H9 (cell line): ENCODE measurements around the gene THOC5. TPM values are rescaled to one million over a fixed set of nuclear protein-coding genes. Genes with fewer than 3 reads are reported as not detected.
A peak's percentile ranks its signal among the peaks of the same experiment; 100 is the strongest.

Experiments
- DNase-seq: peaks from one replicate; pipeline ENCODE4 v3.0.0-alpha.2; 2017
- H2AFZ ChIP-seq: one replicate; pipeline ENCODE4 v1.6.1; 2013; ENCODE audit warnings: mild to moderate bottlenecking, low read length, control low read depth, moderate library complexity
- H2AK5ac ChIP-seq: 2 replicates; pipeline ENCODE4 v1.6.1; 2013; ENCODE audit warnings: low read length, control low read depth, mixed read lengths; ENCODE audit not compliant: insufficient read length
- H2BK120ac ChIP-seq: one replicate; pipeline ENCODE4 v1.6.1; 2013; ENCODE audit warnings: low read depth, mild to moderate bottlenecking, low read length, control low read depth, inconsistent platforms; ENCODE audit not compliant: poor library complexity, severe bottlenecking
- H2BK12ac ChIP-seq: 2 replicates; pipeline ENCODE4 v1.6.1; 2013; ENCODE audit warnings: low read length, control low read depth, mixed read lengths, low read depth; ENCODE audit not compliant: insufficient read length
- H2BK15ac ChIP-seq: 2 replicates; pipeline ENCODE4 v1.6.1; 2013; ENCODE audit warnings: low read depth, low read length, control low read depth
- H2BK20ac ChIP-seq: one replicate; pipeline ENCODE4 v1.6.1; 2013; ENCODE audit warnings: low read depth, mild to moderate bottlenecking, low read length, control low read depth, inconsistent platforms; ENCODE audit not compliant: poor library complexity, severe bottlenecking
- H2BK5ac ChIP-seq: 2 replicates; pipeline ENCODE4 v1.6.1; 2013; ENCODE audit warnings: low read length, control low read depth, mixed read lengths; ENCODE audit not compliant: insufficient read length
- H3K14ac ChIP-seq: 2 replicates; pipeline ENCODE4 v1.6.1; 2013; ENCODE audit warnings: low read length, control low read depth; ENCODE audit not compliant: insufficient read depth
- H3K18ac ChIP-seq: 2 replicates; pipeline ENCODE4 v1.6.1; 2013; ENCODE audit warnings: low read depth, mild to moderate bottlenecking, mixed read lengths, low read length, control low read depth; ENCODE audit not compliant: insufficient read length
- H3K23ac ChIP-seq: 2 replicates; pipeline ENCODE4 v1.6.1; 2013; ENCODE audit warnings: low read length, control low read depth, mixed read lengths, low read depth; ENCODE audit not compliant: insufficient read length
- H3K23me2 ChIP-seq: 2 replicates; pipeline ENCODE4 v1.6.1; 2013; ENCODE audit warnings: low read depth, mild to moderate bottlenecking, mixed read lengths, low read length, control low read depth; ENCODE audit not compliant: insufficient read length, poor library complexity, severe bottlenecking
- H3K27ac ChIP-seq: 2 replicates; pipeline ENCODE4 v1.5.1; 2013; ENCODE audit warnings: low read length, control low read depth, mixed read lengths, low read depth; ENCODE audit not compliant: insufficient read length
- H3K27me3 ChIP-seq: 2 replicates; pipeline ENCODE4 v1.6.1; 2013; ENCODE audit warnings: low read length, control low read depth, inconsistent platforms; ENCODE audit not compliant: insufficient read depth
- H3K4ac ChIP-seq: 2 replicates; pipeline ENCODE4 v1.6.1; 2013; ENCODE audit warnings: low read depth, mild to moderate bottlenecking, control low read depth, inconsistent platforms, low read length, moderate library complexity
- H3K4me1 ChIP-seq: 2 replicates; pipeline ENCODE4 v1.6.1; 2013; ENCODE audit warnings: low read length, control low read depth, inconsistent platforms; ENCODE audit not compliant: insufficient read depth
- H3K4me2 ChIP-seq: 2 replicates; pipeline ENCODE4 v1.6.1; 2013; ENCODE audit warnings: low read length, control low read depth, mixed read lengths; ENCODE audit not compliant: insufficient read length, insufficient read depth
- H3K56ac ChIP-seq: 2 replicates; pipeline ENCODE4 v1.6.1; 2013; ENCODE audit warnings: low read depth, mild to moderate bottlenecking, mixed read lengths, low read length, control low read depth; ENCODE audit not compliant: insufficient read length
- H3K79me1 ChIP-seq: 2 replicates; pipeline ENCODE4 v1.6.1; 2013; ENCODE audit warnings: low read depth, mild to moderate bottlenecking, moderate library complexity, low read length, control low read depth, inconsistent platforms; ENCODE audit not compliant: insufficient read depth, poor library complexity, severe bottlenecking
- H3K79me2 ChIP-seq: 2 replicates; pipeline ENCODE4 v1.6.1; 2013; ENCODE audit warnings: low read length, control low read depth, inconsistent platforms; ENCODE audit not compliant: insufficient read depth
- H3K9ac ChIP-seq: 2 replicates; pipeline ENCODE4 v1.6.1; 2013; ENCODE audit warnings: low read length, control low read depth, mixed read lengths; ENCODE audit not compliant: insufficient read length; ENCODE audit errors: extremely low read depth
- H3K9me3 ChIP-seq: one replicate; pipeline ENCODE4 v1.6.1; 2013; ENCODE audit warnings: low read depth, low read length, inconsistent platforms; ENCODE audit not compliant: control insufficient read depth
- H3T11ph ChIP-seq: one replicate; pipeline ENCODE4 v1.6.1; 2013; ENCODE audit warnings: mild to moderate bottlenecking, low read length, control low read depth, inconsistent platforms
- H4K20me1 ChIP-seq: one replicate; pipeline ENCODE4 v1.6.1; 2013; ENCODE audit not compliant: control insufficient read depth, insufficient read length, insufficient read depth
- H4K5ac ChIP-seq: 2 replicates; pipeline ENCODE4 v1.6.1; 2013; ENCODE audit warnings: low read depth, mild to moderate bottlenecking, mixed read lengths, low read length, control low read depth; ENCODE audit not compliant: insufficient read length
- H4K8ac ChIP-seq: replicated peaks from 2 replicates; pipeline ENCODE4 v1.6.1; 2013; ENCODE audit warnings: low read length, control low read depth, mixed read lengths, low read depth; ENCODE audit not compliant: insufficient read length
- H4K91ac ChIP-seq: 2 replicates; pipeline ENCODE4 v1.6.1; 2013; ENCODE audit warnings: low read depth, mild to moderate bottlenecking, moderate library complexity, mixed read lengths, low read length, control low read depth; ENCODE audit not compliant: insufficient read length
- H3K27ac Mint-ChIP-seq, 3 experiments: 2 replicates in 2 of 3; 3 replicates in 1 of 3; pipeline ENCODE4 v1.8.0; 2020 to 2021; ENCODE audit warnings: mixed read lengths in 3 of 3, mild to moderate bottlenecking in 1 of 3, moderate library complexity in 1 of 3
- H3K27me3 Mint-ChIP-seq: 2 replicates; pipeline ENCODE4 v1.8.0; 2021; ENCODE audit warnings: low read depth, mild to moderate bottlenecking, moderate library complexity, mixed read lengths
- H3K36me3 Mint-ChIP-seq, 3 experiments: 2 replicates in 2 of 3; 3 replicates in 1 of 3; pipeline ENCODE4 v1.8.0; 2020 to 2021; ENCODE audit warnings: low read depth in 3 of 3, mixed read lengths in 3 of 3; ENCODE audit not compliant: insufficient read depth in 1 of 3
- H3K4me1 Mint-ChIP-seq, 2 experiments: 2 replicates each; pipeline ENCODE4 v1.8.0; 2020; ENCODE audit warnings: mixed read lengths in 2 of 2
- H3K4me3 Mint-ChIP-seq, 2 experiments: 2 replicates in 1 of 2; 3 replicates in 1 of 2; pipeline ENCODE4 v1.8.0; 2020 to 2021; ENCODE audit warnings: mild to moderate bottlenecking in 2 of 2, mixed read lengths in 2 of 2, moderate library complexity in 1 of 2
- H3K9me3 Mint-ChIP-seq, 2 experiments: 2 replicates in 1 of 2; 3 replicates in 1 of 2; pipeline ENCODE4 v1.8.0; 2020; ENCODE audit warnings: mild to moderate bottlenecking in 2 of 2, mixed read lengths in 2 of 2, moderate library complexity in 1 of 2
- WGBS: extraction: QIAGEN DNeasy Blood & Tissue Kit; methylation state at CpG from one replicate; pipeline ENCODE4 v1.1.7; 2013; ENCODE audit warnings: missing lambda C conversion rate, low lambda C conversion rate, mixed read lengths; ENCODE audit not compliant: insufficient read length; ENCODE audit errors: extremely low coverage; 5-methylcytosine and 5-hydroxymethylcytosine counted together
- total RNA-seq: library from RNA; stranded (reverse); gene quantifications from 2 replicates; pipeline ENCODE4 v1.2.1, GENCODE V29; 2021
- TF ChIP-seq, protein P1 (sequence below): fragments of 200-600 bp; sonication (generic); conservative IDR thresholded peaks from 3 replicates; pipeline ENCODE4 v1.8.0; 2021; ENCODE audit warnings: antibody characterized with exemption, mild to moderate bottlenecking

The THOC5 gene
- total RNA-seq, 1 experiment from 2014 or later, result 71.8 TPM

DNA sequence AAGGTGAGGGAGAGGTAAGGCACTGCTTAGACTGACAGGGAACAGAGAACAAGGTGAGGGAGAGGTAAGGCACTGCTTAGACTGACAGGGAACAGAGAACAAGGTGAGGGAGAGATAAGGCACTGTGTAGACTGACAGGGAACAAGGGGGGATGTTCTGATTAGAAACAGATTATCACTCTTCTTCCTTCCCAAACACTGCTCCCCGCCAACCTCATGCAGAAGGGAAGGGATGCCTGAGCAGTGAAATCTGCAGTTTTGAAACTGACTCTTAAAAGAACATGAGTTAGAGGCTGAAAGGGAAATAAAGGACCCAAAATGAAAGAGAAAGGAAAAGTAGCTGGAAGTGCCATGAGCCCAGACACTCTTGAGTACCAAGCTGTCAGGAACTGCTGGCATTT is 43.7 kb downstream of the THOC5 start:
- H2AFZ ChIP-seq, result no peak overlapping the region
- no peak overlapping the region for H2BK15ac ChIP-seq
- Mint-ChIP-seq H3K9me3 (no peaks in the 10 kb centered on the region), H3K36me3 (peaks cover 24 to 71% (median 70%) of the 10 kb centered on the region in 3 experiments; a peak in 6 of 7 replicates), H3K27me3 (no peaks in the 10 kb centered on the region), H3K4me1 (no peaks in the 10 kb centered on the region), H3K4me3 (no peak overlapping the region), H3K27ac (no peak overlapping the region)
- peak overlapping the region; percentile 60 for H2BK5ac ChIP-seq
- WGBS, result no CpG with 5 or more reads among the region's 1 CpG
- no peak overlapping the region for H3K27ac ChIP-seq
- no peak overlapping the region for H3K4me2 ChIP-seq
- H2BK12ac ChIP-seq, result no peak overlapping the region
- H3K23ac ChIP-seq, result no peak overlapping the region
- no peaks in the 10 kb centered on the region for H3K27me3 ChIP-seq
- no peak overlapping the region for H3T11ph ChIP-seq
- no peaks in the 10 kb centered on the region for H3K4me1 ChIP-seq
- H3K14ac ChIP-seq, result no peak overlapping the region
- H3K23me2 ChIP-seq, result no peaks in the 10 kb centered on the region
- no peak overlapping the region for H4K8ac ChIP-seq
- H3K9me3 ChIP-seq, result no peaks in the 10 kb centered on the region
- H3K79me2 ChIP-seq, result no peaks in the 10 kb centered on the region
- H3K4ac ChIP-seq, result no peak overlapping the region
- H3K18ac ChIP-seq, result no peak overlapping the region
- no peak overlapping the region for H3K56ac ChIP-seq
- no peak overlapping the region for H2BK20ac ChIP-seq
- no peaks in the 10 kb centered on the region for H4K20me1 ChIP-seq
- TF ChIP-seq, protein P1, sequence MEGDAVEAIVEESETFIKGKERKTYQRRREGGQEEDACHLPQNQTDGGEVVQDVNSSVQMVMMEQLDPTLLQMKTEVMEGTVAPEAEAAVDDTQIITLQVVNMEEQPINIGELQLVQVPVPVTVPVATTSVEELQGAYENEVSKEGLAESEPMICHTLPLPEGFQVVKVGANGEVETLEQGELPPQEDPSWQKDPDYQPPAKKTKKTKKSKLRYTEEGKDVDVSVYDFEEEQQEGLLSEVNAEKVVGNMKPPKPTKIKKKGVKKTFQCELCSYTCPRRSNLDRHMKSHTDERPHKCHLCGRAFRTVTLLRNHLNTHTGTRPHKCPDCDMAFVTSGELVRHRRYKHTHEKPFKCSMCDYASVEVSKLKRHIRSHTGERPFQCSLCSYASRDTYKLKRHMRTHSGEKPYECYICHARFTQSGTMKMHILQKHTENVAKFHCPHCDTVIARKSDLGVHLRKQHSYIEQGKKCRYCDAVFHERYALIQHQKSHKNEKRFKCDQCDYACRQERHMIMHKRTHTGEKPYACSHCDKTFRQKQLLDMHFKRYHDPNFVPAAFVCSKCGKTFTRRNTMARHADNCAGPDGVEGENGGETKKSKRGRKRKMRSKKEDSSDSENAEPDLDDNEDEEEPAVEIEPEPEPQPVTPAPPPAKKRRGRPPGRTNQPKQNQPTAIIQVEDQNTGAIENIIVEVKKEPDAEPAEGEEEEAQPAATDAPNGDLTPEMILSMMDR, result no peak
- H2AK5ac ChIP-seq, result no peak overlapping the region
- no peak overlapping the region for H4K91ac ChIP-seq
- H2BK120ac ChIP-seq, result no peak overlapping the region
- no peak overlapping the region for H4K5ac ChIP-seq
- H3K79me1 ChIP-seq, result no peaks in the 10 kb centered on the region
- no peak overlapping the region for H3K9ac ChIP-seq
- no peak for DNase-seq
